Nephron progenitor cell (in vitro differentiated cells): ENCODE results near the gene EGFR.

ENCODE experiments used
- DNase-seq: peaks from one replicate; pipeline ENCODE4 v3.0.0; 2021
- H3K27ac Mint-ChIP-seq: 2 replicates; pipeline ENCODE4 v1.8.0; 2021; ENCODE audit warnings: mild to moderate bottlenecking, moderate library complexity, mixed read lengths
- H3K27me3 Mint-ChIP-seq: 2 replicates; pipeline ENCODE4 v1.8.0; 2021; ENCODE audit warnings: mild to moderate bottlenecking, low read depth, mixed read lengths; ENCODE audit not compliant: poor library complexity
- H3K36me3 Mint-ChIP-seq: 2 replicates; pipeline ENCODE4 v1.8.0; 2021; ENCODE audit warnings: low read depth, mixed read lengths
- H3K4me1 Mint-ChIP-seq: 2 replicates; pipeline ENCODE4 v1.8.0; 2021; ENCODE audit warnings: mixed read lengths
- H3K4me3 Mint-ChIP-seq: 2 replicates; pipeline ENCODE4 v1.8.0; 2021; ENCODE audit warnings: mild to moderate bottlenecking, moderate library complexity, mixed read lengths
- H3K9me3 Mint-ChIP-seq: 2 replicates; pipeline ENCODE4 v1.8.0; 2021; ENCODE audit warnings: mild to moderate bottlenecking, moderate library complexity, mixed read lengths
- TF ChIP-seq, protein P1 (sequence below): fragments of 200-600 bp; sonication (generic); IDR thresholded peaks from 2 replicates; pipeline ENCODE4 v1.5.0; 2021; ENCODE audit warnings: antibody characterized with exemption

Gene EGFR

GRCh38 chr7:55209366-55209765 lies 190.5 kb downstream of the EGFR start:
- Mint-ChIP-seq H3K27me3 (no peaks in the 10 kb centered on the region), H3K36me3 (no peaks in the 10 kb centered on the region), H3K9me3 (no peaks in the 10 kb centered on the region), H3K27ac (no peak overlapping the region), H3K4me3 (no peak overlapping the region), H3K4me1 (peaks cover 6% of the 10 kb centered on the region)
- TF ChIP-seq, protein P1, sequence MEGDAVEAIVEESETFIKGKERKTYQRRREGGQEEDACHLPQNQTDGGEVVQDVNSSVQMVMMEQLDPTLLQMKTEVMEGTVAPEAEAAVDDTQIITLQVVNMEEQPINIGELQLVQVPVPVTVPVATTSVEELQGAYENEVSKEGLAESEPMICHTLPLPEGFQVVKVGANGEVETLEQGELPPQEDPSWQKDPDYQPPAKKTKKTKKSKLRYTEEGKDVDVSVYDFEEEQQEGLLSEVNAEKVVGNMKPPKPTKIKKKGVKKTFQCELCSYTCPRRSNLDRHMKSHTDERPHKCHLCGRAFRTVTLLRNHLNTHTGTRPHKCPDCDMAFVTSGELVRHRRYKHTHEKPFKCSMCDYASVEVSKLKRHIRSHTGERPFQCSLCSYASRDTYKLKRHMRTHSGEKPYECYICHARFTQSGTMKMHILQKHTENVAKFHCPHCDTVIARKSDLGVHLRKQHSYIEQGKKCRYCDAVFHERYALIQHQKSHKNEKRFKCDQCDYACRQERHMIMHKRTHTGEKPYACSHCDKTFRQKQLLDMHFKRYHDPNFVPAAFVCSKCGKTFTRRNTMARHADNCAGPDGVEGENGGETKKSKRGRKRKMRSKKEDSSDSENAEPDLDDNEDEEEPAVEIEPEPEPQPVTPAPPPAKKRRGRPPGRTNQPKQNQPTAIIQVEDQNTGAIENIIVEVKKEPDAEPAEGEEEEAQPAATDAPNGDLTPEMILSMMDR: no peak
- no peak for DNase-seq

GRCh38 chr7:55210176-55210575 lies 191.4 kb downstream of the EGFR start:
- no peaks in the 10 kb centered on the region for H3K36me3 Mint-ChIP-seq
- H3K9me3 Mint-ChIP-seq: no peaks in the 10 kb centered on the region
- TF ChIP-seq, protein P1: no peak
- H3K4me3 Mint-ChIP-seq: no peak overlapping the region
- H3K27ac Mint-ChIP-seq: no peak overlapping the region
- H3K4me1 Mint-ChIP-seq: peaks cover 6% of the 10 kb centered on the region
- no peak for DNase-seq
- no peaks in the 10 kb centered on the region for H3K27me3 Mint-ChIP-seq

- TF ChIP-seq, protein P1: no peak
- no peak overlapping the region for H3K4me3 Mint-ChIP-seq
- H3K27ac Mint-ChIP-seq: no peak overlapping the region
- DNase-seq: no peak
- no peaks in the 10 kb centered on the region for H3K36me3 Mint-ChIP-seq
- peaks cover 6% of the 10 kb centered on the region for H3K4me1 Mint-ChIP-seq
- H3K9me3 Mint-ChIP-seq: no peaks in the 10 kb centered on the region
- H3K27me3 Mint-ChIP-seq: no peaks in the 10 kb centered on the region
Measured at GRCh38 chr7:55210716-55211115, 191.9 kb downstream of the EGFR start.

- Mint-ChIP-seq H3K4me1 (peaks cover 6% of the 10 kb centered on the region), H3K27me3 (no peaks in the 10 kb centered on the region), H3K27ac (no peak overlapping the region), H3K36me3 (no peaks in the 10 kb centered on the region), H3K9me3 (no peaks in the 10 kb centered on the region), H3K4me3 (no peak overlapping the region)
- no peak for DNase-seq
- TF ChIP-seq, protein P1: no peak
Measured at GRCh38 chr7:55211726-55212125, 192.9 kb downstream of the EGFR start.

DNA sequence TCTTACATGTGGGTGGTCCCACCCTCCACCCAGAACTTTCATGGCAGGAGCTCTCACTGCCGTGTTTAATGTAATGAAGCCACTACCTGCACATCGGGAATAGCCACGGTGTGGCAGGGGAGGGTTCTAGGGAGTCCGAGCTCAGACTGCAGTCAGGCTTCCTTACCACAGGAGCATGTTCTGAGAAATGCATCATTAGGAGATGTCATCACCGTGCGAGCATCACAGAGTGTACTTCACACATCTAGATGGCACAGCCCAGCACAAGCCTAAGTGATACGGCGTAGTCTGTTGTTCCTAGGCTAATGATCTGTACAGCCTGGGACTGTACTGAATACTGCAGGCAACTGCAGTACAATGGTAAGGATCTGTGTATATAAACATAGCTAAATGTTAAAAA lies 193.4 kb downstream of the EGFR start:
- Mint-ChIP-seq H3K27ac (no peak overlapping the region), H3K27me3 (no peaks in the 10 kb centered on the region), H3K4me1 (peaks cover 6% of the 10 kb centered on the region)

DNA sequence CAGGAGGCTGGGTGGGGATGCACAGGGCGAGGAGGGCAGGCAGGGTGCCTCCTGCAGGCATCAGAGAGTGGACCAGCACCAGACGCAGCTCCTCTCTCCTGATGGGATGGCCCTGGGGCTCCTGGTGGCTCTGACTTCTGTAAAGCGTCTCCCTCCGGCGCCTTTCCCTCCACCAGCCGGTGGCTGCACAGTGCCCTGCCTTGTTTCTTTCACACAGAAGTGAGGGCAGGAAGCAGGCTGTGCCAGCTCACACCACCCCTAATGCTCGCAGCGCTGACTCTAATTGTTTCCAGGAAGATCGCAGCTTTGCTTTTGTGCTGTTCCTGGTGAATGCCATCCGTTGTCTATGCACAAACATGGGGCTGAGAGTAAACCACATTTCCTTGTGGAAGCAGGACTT lies 194.0 kb downstream of the EGFR start:
- H3K9me3 Mint-ChIP-seq: no peaks in the 10 kb centered on the region
- TF ChIP-seq, protein P1: no peak
- H3K4me3 Mint-ChIP-seq: no peak overlapping the region
- H3K27me3 Mint-ChIP-seq: no peaks in the 10 kb centered on the region
- DNase-seq: no peak
- peaks cover 6% of the 10 kb centered on the region for H3K4me1 Mint-ChIP-seq
- H3K36me3 Mint-ChIP-seq: no peaks in the 10 kb centered on the region
- no peak overlapping the region for H3K27ac Mint-ChIP-seq

More for the DNA sequence above, 193.4 kb downstream of the EGFR start:
- Mint-ChIP-seq H3K9me3 (no peaks in the 10 kb centered on the region), H3K4me3 (no peak overlapping the region), H3K36me3 (no peaks in the 10 kb centered on the region)
- TF ChIP-seq, protein P1: no peak
- DNase-seq: no peak
